Measurements from ENCODE around the gene MTFMT. TPM values are rescaled to one million over a fixed set of nuclear protein-coding genes. Genes with fewer than 3 reads are reported as not detected.
"Not testable (repeated sequence)": the region's sequence is repeated elsewhere in the genome, so short reads cannot be mapped to it uniquely, and the experiment has no call there.

MTFMT gene
- polyA plus RNA-seq, 1 donor = 10.3 TPM

DNA sequence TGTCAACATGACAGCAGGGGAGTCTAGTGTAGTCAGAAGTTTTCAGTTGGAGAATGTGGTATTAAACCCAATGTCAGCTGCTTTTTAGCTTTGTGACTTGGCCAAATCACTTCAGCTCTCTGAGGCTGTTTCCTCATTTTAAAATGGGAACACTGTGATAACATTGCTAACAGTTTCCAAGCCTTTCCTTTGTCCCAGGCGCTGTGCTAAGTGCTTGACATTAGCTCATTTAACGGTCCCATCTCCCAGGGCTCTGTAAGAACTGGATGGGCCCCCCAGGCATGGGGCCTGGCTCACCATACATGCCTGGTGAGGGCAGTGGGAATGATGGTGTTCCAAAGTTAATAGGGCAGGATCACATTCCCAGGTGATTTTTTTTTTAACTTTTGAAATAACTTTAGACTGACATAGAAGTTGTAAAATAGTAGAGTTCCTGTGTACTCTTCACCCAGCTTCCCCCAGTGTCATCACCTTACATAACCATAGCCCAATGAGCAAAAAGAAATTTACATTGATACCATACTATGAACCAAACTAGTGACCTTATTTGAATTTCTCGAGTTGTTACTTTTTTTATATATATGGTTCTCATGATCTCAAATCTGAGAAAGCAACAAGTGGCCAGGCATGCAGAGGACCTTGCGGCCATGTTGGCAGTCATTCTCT lies 30.6 kb upstream of the MTFMT start:
- no peak for DNase-seq

DNA sequence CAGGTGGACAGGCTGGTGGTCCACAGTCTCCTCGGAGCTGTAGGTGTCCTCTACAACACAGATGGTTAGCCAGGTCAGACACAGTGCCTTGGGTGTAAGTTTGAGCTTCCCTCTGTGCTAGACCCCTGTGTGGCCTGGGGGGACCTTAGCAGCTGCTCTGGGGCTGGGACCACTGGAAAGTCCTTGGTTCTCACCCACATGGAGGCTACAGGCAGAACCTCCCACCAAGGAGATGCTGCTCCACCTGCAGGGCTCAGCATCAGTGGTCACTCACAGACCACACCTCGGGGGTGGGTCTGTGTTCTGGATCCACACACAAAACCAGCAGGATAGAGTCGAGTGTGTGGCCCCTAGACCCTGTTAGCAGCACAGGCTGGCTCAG lies 29.9 kb upstream of the MTFMT start:
- no peak for DNase-seq

DNA sequence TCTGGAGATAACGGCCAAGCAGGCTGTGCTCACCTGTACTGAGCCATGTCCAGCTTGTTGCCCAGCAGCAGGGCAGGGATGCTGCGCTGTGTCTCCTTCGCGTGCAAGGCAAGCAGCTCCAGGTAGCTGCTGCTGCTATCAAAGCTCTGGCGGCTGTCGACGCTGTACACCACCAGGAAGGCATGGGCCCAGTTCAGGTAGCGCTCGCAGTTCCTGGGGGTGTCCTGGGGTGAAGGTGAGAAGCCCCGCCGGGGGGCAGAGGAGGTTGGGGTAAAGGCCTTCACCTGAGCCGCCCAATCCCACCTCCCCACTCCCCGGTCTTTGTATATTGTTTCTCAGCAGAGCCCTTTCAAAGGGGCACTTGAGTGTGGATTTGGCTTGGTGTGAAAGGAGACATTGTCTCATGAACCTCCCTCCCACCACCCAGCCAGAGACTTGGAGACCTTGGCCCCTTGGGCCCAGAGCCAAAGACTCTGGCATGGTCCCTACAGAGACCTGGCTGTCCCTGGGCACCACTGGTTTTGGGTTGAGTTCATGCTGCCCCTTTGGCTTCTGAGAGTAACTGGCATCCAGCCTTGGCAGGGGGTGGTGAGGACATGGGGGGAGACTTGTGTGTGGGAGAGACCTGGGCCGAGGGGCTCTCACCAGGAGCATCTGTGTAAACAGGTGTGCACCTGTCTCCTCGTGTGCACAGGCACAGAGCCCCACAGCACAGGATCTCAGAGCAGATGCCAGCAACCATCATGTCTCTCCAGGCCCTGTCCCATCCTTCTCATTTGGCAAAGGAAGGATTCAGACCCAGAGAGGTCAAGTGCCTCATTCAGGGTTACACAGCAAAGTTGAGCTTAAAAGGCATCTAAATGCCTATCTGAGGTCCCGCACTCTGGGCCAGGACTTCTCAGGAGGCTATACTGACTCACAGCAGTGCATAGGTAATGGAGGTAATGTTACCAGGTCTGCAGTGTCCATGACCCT lies 29.2 kb upstream of the MTFMT start:
- no peak for DNase-seq

DNA sequence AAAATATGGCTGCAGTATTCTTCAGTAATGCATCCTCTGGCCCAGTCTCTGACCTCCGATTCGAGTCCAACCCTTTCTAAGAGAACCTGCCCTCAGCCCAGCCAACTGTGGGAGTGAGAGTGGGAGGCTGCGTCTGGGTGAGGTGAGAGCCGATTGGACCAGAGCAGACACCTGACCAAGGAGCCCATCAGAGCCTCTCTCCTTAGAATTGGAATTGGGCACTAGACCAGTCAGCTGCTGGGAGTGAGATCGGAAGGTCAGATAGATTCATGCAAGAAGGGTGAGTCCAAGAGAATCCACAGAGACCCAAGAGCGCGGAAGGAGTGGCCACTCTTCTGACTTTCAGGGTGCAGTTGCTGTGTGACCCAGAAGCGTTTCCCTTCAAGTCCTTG lies 28.1 kb upstream of the MTFMT start:
- DNase-seq = no peak

DNA sequence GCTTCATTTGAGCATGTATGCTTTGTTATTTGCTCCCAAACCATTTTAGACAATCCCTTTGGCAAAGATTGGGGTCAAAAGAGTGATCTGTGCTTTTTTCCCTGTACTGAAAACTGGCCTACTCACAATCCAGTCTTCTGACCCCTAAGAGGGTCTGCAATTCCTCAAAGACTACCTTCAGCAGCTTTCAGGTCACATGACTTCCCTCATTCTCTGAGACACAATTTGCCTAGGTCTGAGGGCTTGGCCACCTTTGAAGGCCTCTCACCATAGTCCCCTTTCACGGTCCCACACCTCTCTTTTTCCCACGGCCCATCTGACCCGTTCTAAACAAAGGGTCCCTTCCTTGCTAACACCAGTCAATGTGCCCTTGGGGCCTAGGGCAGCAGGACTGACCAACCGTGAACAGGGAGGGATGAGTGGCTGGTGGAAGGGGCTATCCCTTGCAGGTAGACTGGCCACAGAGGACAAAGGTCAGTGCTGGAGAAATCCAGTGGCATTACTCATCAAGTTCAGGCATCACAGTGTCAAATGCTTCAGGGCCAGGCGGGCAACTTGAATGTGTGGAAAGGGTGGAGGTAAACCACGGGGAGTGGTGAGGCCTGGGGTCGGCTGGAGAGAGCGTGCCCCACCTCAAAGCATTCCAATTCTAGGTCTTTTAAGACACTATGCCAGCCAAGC lies 27.6 kb upstream of the MTFMT start:
- no peak for DNase-seq

DNA sequence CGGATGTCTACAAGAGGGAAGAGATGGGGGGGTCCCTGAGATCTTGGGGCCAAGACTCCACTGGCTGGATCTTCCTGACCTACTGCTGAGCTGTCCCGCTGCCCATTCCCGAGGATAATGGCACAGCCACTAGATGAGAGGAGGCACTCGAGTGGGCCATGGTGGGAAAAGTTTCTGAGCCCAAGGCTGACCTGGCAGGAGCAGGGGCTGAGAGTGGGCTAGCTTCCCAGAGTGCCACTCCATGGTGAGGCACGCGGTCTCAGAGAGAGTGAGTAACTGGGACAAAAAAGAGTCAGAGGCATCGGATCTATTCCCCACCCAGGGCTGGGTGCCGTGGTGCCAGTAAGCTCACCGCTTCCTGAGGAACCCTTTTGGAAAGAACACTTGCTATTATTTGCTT lies 26.7 kb upstream of the MTFMT start:
- no peak for DNase-seq

DNA sequence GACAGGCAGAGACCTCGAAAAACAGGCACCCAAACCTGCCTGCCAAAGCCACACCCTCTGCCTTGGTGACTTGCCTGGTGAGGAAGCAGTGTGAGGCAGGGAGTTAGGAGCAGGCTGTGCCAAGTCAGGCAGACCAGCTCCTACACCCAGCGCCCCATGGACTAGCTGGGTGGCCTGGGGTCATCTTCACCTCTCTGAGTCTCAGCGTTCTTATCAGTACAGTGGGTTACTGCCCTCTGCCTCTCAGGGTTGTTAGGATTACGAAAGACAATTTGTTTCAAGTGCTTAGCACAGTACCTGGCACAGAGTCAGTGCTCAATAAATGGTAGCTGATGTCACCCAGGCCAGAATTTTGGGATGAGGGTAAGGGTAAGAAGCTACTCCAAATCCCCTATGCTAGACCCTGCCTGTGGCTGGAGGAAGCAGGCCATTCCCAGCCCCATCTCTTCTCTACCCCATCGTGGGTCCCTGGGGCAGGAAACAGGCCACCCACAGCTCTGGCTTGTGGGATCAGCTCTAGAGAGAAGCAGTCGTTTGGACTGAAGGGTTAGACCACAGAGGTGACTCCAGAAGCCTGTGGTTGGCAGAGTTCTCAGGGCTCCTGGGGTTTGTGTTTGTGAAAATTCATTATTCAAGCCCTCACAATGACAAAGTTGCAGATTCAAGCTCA lies 25.9 kb upstream of the MTFMT start:
- DNase-seq = no peak

DNA sequence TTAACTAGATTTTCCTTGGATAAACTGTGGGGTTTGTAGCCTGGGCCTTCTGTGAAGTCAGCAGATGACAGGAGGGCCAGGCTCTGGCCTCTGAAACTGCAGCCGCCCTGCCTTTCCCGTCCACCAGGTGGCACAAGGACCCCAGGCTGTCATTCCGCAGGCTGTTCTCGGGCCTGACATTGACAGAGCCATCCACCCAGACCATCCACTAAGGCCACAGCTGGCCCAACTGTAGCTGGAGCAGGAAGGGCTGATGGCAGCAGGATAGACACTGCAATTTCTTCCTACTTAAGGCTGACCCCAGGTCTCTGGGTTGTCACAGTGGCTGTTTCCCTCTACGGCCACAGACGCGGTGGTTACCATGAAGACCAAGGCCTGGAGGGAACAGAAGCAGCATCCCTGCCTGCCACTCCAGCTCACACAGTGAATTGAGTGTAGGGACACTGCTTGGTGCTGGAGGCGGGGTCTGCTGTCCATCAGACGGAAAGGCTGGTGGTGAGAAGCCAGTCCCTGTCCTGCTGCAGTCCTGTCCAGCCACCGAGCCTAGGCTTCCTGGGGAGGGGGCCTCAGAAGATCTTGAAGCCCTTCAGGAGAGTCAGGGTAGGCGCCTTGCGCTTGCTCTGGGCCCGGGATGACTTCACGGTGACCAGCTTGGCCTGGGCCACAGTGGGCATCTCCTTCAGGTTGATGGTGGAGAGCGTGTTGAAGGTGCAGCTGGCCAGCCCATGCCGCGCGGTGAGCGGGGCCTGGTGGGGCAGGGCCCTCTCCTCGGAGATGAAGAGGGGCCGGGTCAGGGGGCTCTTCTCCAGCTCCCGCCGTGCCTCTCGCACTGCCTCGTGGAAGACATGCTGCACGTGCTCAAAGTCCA lies 25.1 kb upstream of the MTFMT start:
- DNase-seq = peak; percentile 70

DNA sequence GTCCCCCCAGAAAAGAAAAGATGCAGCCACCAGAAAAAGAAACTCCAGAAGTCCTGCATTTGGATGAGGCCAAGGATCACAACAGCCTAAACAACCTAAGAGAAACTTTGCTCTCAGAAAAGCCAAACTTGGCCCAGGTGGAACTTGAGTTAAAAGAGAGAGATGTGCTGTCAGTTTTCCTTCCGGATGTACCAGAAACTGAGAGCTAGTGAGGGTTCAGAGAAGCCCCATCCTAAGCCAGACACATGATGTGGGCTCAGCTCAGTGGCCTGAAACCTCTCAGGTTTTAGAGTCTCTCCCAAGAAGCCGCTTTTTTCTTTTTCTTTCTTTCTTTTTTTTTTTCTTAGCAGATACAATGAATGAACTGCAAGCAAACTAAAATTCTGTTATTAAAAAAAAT lies 23.5 kb upstream of the MTFMT start:
- DNase-seq = no peak

DNA sequence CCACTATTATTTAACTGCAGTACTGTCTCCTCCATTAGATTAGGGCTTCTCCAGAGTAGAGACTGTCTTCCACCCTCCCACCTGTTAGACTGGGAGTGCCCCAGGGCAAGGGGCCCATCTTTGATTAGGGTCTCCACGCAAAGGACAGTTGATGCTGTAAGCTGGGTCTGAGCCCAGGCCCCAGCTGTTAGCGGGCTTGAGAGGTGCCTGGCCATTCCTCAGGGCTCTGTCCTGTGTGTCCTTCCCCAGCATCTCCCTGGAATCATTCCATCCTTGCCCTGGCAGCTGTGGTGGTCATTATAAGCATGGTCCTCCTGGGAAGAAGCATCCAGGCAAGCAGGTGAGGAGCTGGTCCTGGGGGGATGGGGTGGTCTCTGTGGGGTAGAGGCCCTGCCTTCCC lies 21.8 kb upstream of the MTFMT start:
- DNase-seq = no peak

DNA sequence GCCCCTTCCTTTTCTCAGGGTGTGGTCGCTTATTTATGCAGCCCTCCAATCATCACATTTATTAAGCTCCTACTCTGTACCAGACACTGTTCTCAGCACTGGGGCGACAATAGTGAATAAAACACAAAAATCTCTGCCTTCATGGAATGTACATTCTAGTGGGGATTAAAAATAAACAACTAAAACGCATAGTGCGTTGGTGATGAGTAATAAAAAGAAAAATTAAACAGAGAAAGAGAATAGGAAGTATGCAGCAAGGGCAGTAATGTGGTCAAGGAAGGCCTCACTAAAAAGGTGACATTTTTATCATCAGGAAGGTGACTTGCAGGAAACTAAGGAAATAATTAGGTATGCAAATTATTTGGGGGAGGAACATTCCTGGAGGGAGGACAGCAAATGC lies 20.8 kb upstream of the MTFMT start:
- DNase-seq = no peak

DNA sequence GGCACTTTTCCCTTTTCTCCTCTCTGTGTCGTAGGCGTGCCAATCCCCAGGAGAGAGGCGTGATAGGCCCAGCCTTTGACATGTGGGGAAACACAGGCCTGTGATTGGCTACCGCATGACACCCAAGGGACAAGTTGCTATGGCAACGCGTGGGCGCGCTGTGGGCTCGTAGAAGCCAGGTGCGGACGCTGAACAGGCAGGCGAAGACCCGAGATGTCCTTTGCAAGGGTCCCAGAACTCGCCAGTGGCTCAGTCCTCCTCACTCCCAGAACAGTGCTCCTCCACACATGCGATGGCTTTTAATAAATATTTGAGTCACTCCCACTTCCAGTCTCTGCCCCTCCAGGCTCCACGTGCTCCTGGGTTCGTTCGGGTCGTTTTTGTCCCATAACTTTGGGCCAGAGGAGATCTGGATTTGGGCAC lies 20.0 kb upstream of the MTFMT start:
- peak; percentile 84 for DNase-seq

DNA sequence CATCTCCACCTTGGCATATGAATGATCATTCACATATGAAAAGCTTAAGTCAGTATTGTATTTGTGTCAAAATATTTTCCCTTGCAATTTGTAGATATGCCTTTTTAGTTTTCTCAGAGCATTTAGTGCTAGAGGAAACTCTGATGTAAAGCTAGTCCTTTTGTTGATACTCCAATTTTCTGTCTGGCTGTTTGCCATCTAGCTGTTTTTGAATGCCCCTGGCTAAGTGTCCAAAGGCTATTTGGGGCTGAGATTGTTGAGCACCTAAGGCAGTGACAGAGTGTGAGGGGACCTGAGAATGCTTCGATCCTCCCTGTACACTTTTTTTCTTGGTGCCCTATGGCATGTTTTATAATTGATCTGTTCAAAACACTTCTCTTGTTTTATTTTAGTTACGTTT lies 18.8 kb upstream of the MTFMT start:
- no peak for DNase-seq

DNA sequence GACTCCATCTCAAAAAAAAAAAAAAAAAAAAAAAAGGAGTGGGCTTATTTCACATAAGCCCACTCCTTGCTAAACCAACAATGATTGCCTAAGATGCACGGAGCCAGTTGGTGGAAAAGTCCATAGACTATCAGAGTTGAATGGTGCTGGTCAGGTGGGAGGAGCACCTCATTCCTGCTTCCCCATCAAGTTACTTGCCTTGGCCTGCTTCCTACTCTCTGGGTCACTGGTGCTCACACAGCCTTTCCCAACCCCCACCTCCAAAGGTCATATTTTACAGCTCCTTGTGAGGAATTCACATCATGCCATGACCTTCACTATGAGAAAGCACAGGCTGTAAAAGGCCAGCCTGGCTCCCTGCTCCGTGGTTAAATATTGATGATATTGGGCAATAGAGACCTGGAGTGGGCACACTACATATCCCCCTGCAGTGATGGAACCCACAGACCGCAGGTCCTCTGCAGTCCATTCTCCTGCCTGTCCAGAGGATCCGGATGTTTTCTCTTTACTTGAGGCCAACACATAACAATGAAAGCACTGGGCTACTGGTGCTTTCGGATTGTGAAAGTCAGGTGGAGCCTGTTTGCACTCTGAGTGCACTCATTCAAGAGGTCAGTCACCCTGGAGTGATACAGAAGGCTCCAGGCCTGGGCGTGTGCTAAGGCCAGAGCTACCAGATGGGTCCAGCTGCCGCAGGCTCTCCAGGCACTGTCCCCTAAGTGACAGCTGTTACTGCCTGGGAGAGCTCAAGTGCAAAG lies 15.5 kb upstream of the MTFMT start, which contains the start of gene SLC51B:
Gene SLC51B (plus strand): TSS at position 664 of the 758 bp plus-strand sequence. CDS start 4,618 bp downstream, outside the sequence.
- no peak for DNase-seq

DNA sequence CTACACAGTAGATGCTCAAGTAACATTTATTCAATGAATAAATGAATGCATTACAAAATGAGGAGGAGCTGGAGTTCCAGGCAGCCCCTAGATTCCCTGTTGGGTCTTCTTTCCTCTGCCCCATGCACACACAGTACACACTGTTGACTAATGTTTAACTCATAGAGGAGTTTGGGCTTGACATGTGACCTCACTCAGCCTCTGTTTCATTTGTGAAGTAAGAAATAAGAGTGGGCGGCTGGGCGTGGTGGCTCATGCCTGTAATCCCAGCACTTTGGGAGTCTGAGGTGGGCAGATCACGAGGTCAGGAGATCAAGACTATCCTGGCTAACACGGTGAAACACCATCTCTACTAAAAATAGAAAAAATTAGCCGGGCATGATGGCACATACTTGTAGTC lies 14.8 kb upstream of the MTFMT start:
- not testable (repeated sequence) for DNase-seq

DNA sequence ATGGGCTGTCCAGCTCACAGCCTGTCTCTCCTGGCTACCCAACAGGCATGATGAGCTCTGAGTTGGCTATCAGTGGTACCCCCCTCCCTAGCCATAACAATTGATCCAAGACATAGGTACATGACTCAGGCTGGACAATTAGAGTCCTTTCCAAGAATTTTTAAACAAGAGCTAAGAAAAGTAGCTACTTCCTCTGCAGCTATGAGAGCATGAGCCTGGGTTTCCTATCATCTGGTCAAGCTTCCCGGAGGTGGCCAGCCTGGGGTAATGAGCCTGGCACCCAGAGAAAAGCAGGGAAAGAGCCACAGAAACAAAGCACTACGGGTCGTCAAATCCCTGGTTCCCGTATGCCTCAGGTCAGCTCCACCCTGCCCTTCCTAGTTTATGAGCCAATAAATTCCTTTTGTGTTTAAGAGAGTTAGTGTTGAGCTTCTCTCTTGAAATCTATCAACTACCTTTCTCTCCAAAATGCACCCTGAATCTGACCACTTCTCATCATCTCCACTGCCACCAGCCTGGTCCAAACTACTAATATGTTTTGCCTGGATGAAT lies 13.4 kb upstream of the MTFMT start:
- no peak for DNase-seq

DNA sequence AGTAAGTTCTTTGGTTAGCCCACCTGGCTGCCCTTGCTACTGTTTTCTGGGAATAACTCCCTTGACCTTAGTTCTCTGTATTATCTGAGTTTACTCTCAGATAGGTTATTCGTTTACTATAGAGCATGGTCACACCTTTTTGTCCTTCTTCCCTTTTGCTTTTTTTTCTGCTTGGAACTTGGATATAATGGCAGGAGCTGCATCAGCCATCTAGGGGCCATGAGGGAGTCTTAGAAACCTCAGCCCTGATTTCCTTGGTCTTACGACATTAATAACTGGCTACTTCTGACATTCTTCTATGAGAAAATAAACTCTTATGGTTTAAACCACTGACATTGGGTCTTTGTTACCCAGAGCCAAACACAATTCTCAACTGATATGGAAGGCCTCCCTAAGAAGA lies 12.3 kb upstream of the MTFMT start:
- DNase-seq = no peak

DNA sequence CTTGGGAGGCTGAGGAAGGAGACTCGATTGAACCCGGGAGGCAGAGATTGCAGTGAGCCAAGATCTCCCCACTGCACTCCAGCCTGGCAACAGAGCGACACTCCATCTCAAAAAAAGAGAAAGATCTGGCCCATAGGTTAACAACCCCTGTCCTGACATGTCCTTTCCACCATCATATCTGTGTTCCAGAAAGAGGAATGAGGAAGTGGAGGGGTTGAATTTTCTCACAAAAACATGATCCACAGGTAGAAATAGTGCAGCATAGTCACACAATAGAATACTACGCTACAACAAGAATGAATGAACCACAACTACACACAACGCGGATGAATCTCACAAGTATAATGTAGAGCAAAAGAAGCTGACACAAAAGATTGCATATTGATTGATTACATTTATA lies 11.0 kb upstream of the MTFMT start:
- no peak for DNase-seq

DNA sequence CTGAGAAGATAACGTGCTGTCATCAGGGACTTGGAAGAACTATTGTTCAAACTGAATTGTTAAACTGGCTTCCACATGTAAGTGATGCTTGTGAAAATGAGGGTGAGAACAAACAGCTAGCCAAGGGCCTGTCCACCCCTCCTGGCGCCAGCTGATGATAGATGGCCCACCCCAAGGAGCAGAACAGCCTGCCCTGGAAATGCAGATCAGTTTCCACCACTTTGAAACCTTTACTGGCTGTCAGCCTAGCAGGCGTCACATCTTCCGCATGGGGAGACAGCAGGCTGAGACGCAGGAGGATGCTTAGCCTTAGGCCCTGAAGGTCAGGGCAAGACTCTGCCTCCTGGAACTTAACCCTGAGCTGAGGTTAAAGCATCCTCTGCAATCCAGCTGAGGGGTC lies 9.4 kb upstream of the MTFMT start:
- no peak for DNase-seq

DNA sequence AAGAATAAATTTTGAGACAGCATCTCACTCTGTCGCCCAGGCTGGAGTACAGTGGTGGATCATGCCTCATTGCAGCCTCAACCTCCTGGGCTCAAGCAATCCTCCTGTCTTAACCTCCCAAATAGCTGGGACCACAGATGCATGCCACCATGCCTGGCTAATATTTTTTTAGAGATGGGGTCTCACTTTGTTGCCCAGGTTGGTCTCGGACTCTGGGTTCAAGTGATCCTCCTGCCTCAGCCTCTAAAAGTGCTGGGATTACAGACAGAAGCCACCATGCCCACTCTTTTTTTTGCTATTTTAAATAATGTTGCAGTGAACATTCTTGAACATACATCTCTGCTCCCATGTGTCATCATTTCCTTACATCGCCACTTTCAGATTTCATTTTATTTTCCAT lies 9.0 kb upstream of the MTFMT start:
- DNase-seq = no peak

DNA sequence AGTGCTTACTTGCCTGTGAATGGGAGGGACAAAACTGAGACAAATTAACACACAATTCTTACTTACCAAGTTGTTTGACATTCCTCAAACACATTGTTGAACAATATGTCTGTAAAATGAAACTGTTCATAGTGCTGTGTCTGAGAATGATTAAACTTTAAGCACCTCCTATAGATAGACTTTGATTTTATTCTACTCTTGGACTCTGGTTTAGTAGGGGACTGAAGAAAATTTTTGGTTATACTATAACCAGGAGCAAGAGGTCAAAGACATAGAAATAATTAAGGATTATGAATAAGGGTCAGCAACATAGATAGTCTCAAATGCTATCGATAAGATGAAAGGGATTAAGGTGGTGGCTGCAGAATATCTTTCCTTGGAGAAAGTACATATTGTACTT lies 7.9 kb upstream of the MTFMT start:
- no peak for DNase-seq
